ENCODE data around the gene IL1B.
"Not testable (repeated sequence)": the region's sequence is repeated elsewhere in the genome, so short reads cannot be mapped to it uniquely, and the experiment has no call there.

IL1B gene

GRCh38 chr2:112833976-112834375, 2.6 kb downstream of the IL1B start:
- no peak overlapping the region for H3K4me3 ChIP-seq (ENCODE audit: low read depth, low read length)
- no peak for TF ChIP-seq POLR2A (IDR thresholded peaks at IDR 0.05; ENCODE audit: extremely low read depth, insufficient read length)
- no peak for TF ChIP-seq MYC (IDR thresholded peaks at IDR 0.05; ENCODE audit: low read depth, low read length)
- TF ChIP-seq CTCF (IDR thresholded peaks at IDR 0.05; ENCODE audit: low read depth, low read length) = no peak
- TF ChIP-seq MAX (IDR thresholded peaks at IDR 0.05; ENCODE audit: low read depth, low read length) = no peak
- DNase-seq (ENCODE audit: low read depth) = no peak

- H3K4me3 ChIP-seq (ENCODE audit: low read depth, low read length); DNase-seq (ENCODE audit: low read depth): not testable (repeated sequence)
These were observed 3.0 kb downstream of the IL1B start for GRCh38 chr2:112833639-112833931.

- DNase-seq (ENCODE audit: low read depth) = no peak
- no peak overlapping the region for H3K4me3 ChIP-seq (ENCODE audit: low read depth, low read length)
- TF ChIP-seq POLR2A (IDR thresholded peaks at IDR 0.05; ENCODE audit: extremely low read depth, insufficient read length) (no peak), MAX (IDR thresholded peaks at IDR 0.05; ENCODE audit: low read depth, low read length) (no peak), MYC (IDR thresholded peaks at IDR 0.05; ENCODE audit: low read depth, low read length) (no peak), CTCF (IDR thresholded peaks at IDR 0.05; ENCODE audit: low read depth, low read length) (no peak)
These were observed 3.5 kb downstream of the IL1B start for GRCh38 chr2:112832841-112833638.

- TF ChIP-seq CTCF (IDR thresholded peaks at IDR 0.05; ENCODE audit: low read depth, low read length) (no peak), MAX (IDR thresholded peaks at IDR 0.05; ENCODE audit: low read depth, low read length) (no peak), POLR2A (IDR thresholded peaks at IDR 0.05; ENCODE audit: extremely low read depth, insufficient read length) (no peak), MYC (IDR thresholded peaks at IDR 0.05; ENCODE audit: low read depth, low read length) (no peak)
- DNase-seq (ENCODE audit: low read depth) = no peak
- H3K4me3 ChIP-seq (ENCODE audit: low read depth, low read length) = no peak overlapping the region
These were observed 4.4 kb downstream of the IL1B start for GRCh38 chr2:112831946-112832840.

GRCh38 chr2:112831513-112831845, 5.1 kb downstream of the IL1B start:
- no peak overlapping the region for H3K4me3 ChIP-seq (ENCODE audit: low read depth, low read length)
- no peak for TF ChIP-seq MYC (IDR thresholded peaks at IDR 0.05; ENCODE audit: low read depth, low read length)
- TF ChIP-seq CTCF (IDR thresholded peaks at IDR 0.05; ENCODE audit: low read depth, low read length) = no peak
- TF ChIP-seq MAX (IDR thresholded peaks at IDR 0.05; ENCODE audit: low read depth, low read length) = no peak
- TF ChIP-seq POLR2A (IDR thresholded peaks at IDR 0.05; ENCODE audit: extremely low read depth, insufficient read length) = no peak

GRCh38 chr2:112830682-112831512, 5.7 kb downstream of the IL1B start:
- DNase-seq (ENCODE audit: low read depth) = no peak
- TF ChIP-seq MYC (IDR thresholded peaks at IDR 0.05; ENCODE audit: low read depth, low read length) (no peak), CTCF (IDR thresholded peaks at IDR 0.05; ENCODE audit: low read depth, low read length) (no peak), MAX (IDR thresholded peaks at IDR 0.05; ENCODE audit: low read depth, low read length) (no peak), POLR2A (IDR thresholded peaks at IDR 0.05; ENCODE audit: extremely low read depth, insufficient read length) (no peak)
- no peak overlapping the region for H3K4me3 ChIP-seq (ENCODE audit: low read depth, low read length)

More at GRCh38 chr2:112831513-112831845, 5.1 kb downstream of the IL1B start:
- DNase-seq (ENCODE audit: low read depth) = no peak

All from NB4 (cell line).